ENCODE data around the gene ZNF148.

Gene ZNF148

DNA sequence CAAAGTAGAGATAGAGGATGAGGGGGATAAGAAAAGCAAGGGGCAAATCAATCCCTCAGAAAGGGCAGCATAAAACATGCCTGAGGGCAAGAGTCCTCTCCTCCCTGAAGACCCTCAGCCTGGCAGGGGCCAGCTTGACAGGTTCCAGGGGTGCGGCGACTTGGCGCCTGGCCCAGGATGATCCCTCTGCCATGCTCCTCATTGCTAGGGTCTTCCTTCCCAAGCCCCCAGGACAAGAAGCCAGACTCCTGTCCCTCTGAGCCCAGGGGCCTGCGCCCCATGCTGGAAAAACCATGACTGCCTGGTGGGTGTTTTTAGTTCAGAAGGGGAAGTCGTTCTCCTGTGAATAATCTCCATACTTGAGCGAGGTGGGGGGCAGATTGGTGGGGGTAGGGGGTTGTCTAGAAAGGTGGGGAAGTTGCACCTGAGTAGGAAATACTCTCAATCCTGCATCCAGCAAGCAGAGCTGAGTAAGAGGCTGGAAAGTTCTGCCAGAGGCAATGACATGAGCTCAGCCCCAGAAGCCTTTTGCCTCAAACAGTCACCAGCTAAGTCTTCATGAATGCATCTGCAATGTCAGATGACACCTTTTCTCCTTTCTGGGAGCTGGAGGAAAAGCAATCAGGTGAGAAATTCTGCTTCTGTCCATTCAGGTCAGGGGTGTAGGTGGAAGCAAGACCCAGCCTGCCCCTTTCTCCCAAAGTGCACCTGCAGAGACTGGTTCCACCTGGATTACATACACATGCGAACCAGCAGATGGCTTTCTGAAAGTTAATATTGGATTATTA lies 180.9 kb downstream of the ZNF148 start:
- no peak for DNase-seq (ENCODE audit: low read depth in 1 of 2, low spot score in 1 of 2)

DNA sequence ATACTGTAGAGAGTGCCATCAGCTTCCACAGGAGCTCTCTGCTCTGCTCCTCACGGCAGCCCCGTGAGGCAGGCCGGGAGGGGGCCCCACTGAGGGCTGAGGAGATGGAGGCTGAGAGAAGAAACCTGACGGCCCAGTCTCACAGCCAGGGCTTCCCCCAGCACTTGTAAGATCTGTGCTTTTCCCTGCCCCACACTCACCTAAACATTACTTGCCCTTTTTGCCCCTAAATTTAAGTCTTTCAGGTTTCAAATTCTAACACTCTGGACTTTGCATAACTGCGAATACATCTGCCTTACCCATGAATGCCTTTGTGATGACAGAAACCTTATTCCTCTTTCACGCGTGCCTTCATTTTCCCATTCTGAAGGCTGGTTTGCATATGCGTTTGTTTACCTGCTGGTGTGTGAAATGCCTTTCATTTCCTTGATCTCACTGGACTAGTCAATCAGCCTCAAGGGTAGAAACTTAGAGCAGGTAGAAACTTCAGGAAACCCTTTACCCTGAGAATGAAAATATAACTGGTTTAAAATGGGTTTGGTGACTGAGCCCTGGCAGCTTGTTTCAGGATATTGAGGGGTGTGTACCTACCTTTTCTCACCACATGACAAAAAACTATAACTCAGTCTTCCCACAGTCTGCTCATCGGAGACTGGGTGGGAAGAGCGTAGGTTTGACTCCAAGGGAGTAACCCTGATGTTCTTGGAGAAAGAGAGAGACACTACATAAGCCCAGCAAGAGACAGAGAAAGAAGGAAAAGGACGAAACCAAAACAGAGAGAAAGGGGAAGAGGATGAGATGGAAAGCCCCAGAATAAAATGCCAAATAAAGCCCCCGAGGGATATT lies 182.7 kb downstream of the ZNF148 start:
- DNase-seq (ENCODE audit: low read depth in 1 of 2, low spot score in 1 of 2) = no peak

DNA sequence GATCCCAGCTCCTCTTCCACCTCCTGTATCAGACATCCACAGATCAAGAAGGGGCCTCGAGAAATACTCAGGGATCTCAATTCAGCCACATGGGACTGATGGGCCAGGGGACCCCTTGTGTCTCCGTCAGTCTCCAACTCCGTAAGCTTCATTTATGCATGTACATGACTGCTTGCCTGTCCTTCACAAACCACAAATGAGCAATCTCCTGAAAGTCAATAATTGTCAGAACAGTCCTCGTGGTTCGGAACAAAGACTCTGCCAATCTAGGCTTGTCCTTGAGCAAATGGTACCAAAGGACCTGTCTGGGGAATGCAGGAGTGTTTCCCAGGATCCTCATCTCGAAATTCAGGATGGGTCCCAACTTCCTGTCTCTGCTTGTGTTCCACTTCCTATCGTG lies 183.4 kb downstream of the ZNF148 start:
- DNase-seq (ENCODE audit: low read depth in 1 of 2, low spot score in 1 of 2) = no peak

DNA sequence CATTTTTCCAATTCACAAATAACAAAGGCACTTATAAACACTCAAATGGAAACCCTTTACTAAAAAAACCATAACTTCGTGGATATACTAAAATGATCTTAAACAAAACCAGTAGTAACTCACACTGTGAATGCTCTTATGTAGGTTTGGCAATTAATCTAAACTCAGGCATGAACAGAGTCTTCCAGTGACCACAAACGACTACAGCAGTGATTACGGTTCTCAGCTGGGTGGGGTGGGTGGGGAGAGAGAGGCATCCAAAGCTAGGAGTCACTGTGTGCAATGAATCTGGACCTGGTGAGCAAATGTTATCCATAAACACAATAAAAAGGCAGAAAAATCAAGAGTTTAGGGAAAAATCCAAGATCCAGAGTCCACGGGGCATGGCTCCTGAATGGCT lies 183.9 kb downstream of the ZNF148 start:
- DNase-seq (ENCODE audit: low read depth in 1 of 2, low spot score in 1 of 2) = no peak

DNA sequence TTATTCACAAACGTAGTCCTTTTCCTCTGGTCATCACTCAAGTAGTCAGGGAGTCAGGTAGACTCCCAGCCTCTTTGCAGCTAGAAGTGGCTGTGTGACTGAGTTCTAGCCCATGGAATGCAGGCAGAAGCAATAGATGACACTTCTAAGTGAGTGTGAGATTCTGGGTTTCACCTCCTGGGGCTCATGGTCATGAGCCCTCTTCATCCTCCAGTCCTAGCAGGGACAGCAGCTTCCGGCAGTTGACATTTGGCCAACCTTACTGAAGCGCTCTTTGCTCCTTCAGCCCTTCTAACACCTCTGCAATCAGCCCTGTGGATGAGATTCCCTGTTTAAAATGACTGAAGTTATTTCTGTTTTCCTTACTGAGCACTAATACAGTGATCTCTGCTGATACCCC lies 184.3 kb downstream of the ZNF148 start:
- DNase-seq (ENCODE audit: low read depth in 1 of 2, low spot score in 1 of 2) = no peak

DNA sequence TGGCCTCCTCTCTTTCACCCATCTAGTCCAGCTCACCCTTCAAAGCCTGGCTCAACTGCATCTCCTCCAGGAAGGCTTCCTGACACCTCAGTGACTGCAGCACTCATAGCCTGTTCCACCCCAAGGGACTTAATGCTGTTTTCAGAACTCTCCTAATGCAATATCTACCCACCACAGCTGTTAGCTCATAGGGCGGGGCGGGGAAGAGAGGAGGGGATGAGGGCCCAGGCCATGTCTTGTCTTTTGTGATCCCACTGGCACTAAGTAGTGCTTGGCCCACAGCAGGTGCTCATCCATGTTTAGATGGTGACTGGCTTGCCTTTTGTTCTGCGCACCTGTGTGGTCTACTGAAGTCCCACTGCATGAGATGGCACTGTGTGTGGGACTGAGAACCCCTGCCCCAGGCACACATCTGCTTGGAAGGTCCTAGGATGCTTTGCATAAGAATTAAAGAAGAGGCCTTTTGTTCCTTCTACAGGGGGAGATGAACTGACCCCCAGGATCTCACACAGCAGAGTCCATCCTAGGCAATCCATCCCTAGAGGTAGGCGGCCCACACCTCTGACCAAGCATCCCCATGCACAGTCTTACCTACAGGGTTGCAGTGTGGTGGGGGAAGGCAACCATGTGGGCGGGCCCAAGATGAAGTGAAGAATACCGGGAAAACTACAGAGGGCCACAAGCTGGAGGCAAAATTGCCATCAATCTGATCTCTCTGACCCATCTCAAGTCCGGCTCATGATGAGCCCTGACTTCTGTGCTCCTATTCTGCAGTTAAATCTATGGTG lies 185.6 kb downstream of the ZNF148 start:
- no peak for DNase-seq (ENCODE audit: low read depth in 1 of 2, low spot score in 1 of 2)

DNA sequence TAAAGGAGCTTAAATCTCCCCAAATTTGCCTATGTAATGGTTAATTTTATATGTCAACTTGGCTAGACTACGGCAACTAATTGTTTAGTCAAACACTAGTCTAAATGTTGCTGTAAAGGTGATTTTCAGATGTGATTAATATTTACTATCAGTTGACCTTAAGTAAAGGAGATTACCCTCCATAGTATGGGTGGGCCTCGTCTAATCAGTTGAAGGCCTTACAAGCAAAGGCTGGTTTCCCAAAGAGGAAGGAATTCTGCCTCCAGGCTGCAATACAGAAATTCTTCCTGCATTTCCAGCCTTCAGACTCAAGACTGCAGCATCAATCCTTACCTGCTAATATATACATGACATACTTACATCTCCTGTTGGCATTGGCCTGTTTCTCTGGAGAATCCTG lies 186.2 kb downstream of the ZNF148 start:
- no peak for DNase-seq (ENCODE audit: low read depth in 1 of 2, low spot score in 1 of 2)

DNA sequence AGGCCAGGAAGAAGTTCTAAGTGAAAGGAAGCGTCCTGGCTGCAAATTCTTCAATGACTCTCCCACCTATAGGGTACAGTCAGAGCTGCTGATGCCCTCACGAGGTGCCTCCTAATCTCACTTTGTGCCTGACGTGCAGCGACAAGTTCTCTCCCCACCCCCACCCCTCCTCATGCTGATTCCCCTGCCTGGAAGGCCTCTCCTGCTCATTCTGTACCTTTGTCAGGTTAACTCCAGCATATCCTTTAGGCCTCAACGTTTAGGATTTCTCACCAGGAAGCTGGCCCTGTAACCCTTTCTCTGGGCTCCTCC lies 187.6 kb downstream of the ZNF148 start:
- no peak for DNase-seq (ENCODE audit: low read depth in 1 of 2, low spot score in 1 of 2)

DNA sequence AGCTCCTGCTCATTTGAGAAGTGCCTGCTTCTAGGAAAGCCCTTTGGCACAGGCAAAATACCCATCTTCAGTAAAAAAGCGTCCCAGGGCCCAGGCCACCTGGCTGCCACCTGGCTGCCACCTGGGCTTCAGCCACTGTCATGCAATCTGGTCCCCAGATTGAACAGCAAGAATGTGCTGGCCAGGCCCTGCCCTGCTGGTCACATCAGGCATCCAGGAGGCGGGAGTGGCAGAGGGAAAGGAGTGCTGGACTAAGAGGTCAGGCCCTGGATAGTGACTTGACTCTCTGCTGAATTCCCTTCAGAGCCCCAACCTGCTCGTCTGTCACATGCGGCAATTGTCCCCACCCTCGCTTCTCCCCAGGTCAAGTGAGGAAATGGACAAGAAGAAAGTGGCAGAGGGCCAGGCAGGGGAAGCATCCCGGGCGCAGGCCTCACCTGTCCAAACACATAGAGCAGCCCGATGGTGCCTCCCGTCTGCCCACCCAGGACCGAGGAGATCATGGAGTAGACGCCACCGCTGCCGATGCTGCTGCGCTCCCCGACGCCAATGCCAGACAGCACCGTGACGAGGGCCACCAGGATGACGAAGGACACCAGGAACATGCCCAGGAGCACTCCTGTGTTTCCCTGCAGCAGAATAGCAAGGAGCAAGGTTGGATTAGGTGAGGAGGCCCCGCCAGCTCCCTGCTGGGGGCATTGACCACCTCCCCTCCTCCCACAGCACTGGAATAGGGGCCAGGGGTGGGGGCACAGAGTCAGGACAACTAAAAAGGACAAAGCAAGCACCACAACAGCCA lies 188.1 kb downstream of the ZNF148 start:
- no peak for DNase-seq (ENCODE audit: low read depth in 1 of 2, low spot score in 1 of 2)

DNA sequence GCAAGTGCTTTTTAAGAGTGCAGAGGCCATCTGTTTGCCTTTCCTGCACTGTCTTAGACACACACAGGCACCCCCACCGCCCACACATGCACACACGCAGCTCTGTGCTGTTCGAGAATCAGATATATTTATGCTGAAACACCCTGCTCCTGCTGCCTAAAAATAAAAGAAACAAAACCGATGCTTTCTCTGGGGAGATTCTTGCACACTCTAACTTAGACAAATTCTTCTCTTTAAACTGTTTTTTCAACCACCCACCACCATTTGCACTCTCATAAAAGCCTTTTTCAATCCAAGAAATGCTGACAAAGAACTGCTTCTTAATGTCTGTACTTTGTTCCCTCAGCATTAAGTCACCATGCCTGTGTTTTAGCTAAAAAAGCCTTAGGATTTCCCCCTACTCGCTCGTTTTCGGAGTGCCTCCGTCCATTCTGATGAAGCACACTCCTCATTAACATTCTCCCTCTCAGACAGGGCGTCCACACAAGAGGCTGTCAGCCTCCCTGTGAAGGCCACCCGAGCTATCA lies 188.8 kb downstream of the ZNF148 start:
- no peak for DNase-seq (ENCODE audit: low read depth in 1 of 2, low spot score in 1 of 2)

DNA sequence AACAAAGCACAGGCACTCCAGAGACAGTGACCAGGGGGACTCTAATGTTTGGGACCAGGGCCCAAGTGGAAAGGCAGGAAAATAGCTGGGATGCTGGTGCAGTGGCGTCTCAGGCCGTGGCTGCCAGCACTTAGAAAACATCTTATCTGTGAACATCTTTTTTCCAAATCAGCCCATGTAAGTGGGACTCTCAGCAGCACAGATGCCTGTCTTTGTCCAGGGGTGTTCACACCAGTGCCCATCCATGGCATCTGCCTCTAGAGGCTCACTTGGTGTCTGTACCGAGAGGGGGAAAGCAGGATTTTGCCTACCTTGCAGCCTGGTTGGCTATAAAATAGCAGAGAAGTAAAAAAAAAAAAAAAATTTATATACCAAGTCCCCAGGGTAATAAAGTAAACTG lies 189.3 kb downstream of the ZNF148 start:
- no peak for DNase-seq (ENCODE audit: low read depth in 1 of 2, low spot score in 1 of 2)

DNA sequence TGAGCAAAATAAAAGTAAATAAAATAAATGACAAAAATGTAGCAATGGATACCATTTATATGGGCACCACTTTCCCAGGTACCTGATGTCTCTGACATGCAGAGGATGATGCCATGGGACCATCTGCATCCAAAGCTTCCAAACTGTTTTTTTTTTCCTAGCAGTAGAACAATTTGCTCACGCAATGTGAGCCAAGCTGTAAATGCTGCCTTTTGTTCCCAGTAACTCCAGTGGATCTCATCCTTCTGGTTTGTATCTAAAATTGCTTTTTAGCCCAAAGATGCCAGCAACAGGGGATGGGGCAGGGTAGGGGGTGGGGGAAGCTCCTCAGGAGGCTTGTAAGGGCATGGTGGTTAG lies 195.3 kb downstream of the ZNF148 start:
- no peak for DNase-seq (ENCODE audit: low read depth in 1 of 2, low spot score in 1 of 2)

DNA sequence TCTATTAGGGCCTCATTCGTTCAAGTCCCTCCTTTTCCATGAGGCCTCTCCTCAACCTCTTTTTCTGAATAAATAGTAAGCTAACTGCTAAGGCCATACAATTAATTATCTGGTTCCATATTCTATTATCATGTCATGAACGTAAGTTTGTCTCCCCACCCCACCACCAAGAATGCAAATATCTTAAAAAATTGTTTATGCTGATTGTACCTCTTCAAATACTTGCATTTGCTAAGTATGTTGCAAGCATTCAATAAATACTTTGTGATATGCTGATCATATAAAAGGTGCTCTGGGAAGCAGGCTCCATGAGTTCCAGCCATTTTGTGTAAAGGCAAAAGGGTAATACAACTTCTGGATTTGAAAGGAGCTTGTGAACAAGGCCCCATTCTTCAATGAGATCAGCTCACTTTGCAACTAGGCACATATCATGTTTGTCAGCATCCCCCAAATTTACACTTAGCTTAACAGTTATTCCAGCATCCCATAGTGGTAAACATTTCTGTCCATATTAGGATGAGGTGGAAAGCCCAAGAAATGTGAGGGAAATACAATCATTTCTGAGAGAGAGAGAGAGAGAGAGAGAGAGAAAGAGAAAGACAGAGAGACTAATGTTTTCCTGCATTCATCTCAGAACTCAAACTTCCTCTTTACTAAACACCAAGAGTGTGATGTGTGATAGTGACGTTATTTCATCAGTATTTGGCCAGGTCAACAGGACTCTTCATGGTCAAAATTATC lies 195.8 kb downstream of the ZNF148 start:
- no peak for DNase-seq (ENCODE audit: low read depth in 1 of 2, low spot score in 1 of 2)

DNA sequence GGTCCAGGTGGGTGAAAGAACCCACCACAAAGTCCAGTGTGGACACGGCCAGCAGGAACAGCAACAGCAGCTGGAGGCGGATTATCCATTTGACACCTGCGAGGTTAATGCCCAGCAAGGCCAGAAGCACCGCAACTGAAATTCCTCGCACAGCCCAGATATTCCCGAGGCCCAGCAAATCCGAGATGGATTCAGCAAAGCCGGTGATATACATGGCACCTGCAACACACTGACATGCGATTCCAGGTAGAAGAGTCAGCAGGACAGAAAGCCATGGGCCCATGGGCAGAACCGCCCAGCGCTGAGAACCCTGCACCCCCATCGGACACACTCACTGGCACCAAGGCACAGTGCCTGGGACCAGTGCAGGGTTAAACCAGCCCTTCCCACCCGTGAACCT lies 197.4 kb downstream of the ZNF148 start:
- no peak for DNase-seq (ENCODE audit: low read depth in 1 of 2, low spot score in 1 of 2)

Measured in activated T-helper 1 cell treated with anti-CD3 and anti-CD28 coated beads, Interleukin-2, amount 50 U/mL, for 16 hours (primary cell).